Inferior parietal cortex (tissue), 1 donor: ENCODE measurements around the gene GPNMB.
"Not testable (repeated sequence)": the region's sequence is repeated elsewhere in the genome, so short reads cannot be mapped to it uniquely, and the experiment has no call there.

Experiments used
- DNase-seq: peaks from one replicate; pipeline ENCODE4 v3.0.0-alpha.2; 2016; ENCODE audit errors: extremely low spot score

Gene GPNMB

DNA sequence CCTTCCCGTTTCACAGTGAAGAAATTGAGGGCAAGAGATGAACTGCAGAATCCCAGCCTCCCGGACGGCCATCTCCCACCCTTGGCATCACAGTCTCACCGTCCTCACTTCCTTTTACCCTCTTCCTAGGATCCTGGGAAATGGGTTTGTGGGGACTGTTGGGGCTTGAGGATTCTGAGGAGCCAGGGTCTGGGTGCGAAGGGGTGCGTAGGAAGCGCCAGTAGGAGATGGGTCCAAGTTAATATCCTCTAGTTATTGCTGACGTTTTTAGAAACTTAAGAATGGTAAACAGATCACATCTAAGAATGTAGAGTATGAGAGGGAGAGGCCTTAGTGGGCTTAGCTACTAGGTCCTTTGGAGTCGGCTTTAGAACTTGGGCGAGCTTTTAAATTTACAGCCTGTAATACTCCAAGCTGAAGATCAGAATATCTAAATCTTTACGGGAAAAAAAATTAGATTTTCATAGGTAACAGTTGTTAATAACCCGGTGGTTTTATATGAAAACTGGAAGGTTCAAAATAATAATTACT is 53.3 kb downstream of the GPNMB start:
- no peak for DNase-seq

DNA sequence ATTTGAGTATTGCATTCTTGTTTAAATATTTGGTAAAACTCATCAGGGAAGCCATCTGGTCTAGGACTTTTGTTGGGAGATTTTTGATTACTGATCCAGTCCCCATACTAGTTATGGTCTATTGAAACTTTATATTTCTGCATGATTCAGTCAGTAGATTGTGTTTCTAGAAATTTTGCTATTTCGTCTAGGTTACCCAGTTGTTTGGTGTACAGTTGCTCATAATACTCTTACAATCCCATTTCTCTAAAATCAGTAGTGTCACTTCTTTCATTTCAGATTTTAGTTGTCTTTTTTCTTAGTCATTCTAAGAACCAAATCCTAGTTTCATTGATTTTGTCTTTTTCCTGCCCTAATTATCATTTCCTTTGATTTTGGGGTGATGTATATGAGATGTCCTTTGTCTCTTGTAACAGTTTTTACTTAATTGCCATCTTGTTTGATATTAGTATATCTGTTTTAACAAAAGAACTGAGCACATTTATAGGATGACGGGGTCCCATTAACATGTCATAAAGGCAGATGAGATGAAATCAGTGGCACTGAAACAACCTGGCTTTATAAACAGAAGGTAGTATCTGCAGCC is 60.5 kb downstream of the GPNMB start:
- DNase-seq, result no peak

DNA sequence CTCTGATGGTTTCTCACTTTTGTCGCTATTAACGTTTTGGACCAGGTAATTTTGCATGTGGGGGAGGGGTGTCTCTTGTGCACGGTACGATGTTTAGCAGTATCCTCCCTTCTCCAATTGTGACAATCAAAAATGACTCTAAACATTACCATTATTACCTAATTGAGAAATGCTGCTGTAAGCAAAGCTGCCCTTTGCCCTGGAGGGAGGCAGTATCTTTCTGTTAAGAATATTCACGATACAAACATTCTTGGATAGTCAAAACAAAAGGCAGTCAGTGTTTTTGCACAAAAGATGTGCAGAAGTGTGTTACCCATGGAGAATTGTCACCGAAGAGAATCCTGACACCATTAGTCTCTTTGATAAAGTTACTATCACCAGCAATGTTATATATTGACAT is 62.2 kb downstream of the GPNMB start:
- no peak for DNase-seq

DNA sequence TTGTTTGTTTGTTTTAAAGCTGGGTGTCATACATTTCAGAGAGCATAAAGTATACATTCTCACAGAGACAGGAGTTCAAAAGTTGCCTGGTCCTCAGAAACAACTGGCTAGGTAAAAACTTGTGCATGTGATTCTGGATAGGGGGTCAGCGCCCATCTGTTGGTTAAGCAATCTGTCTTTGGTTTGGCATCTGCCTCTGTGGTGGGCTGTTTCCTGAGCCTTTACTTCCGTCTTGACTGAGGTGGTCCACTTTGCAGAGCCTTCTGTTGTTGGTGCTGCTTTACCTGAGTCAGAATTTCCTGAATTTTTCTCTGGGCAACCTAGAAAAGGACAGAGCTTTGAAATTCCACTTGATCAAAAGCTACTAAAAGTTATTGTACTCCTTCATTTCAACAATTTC is 65.6 kb downstream of the GPNMB start:
- DNase-seq, result not testable (repeated sequence)

DNA sequence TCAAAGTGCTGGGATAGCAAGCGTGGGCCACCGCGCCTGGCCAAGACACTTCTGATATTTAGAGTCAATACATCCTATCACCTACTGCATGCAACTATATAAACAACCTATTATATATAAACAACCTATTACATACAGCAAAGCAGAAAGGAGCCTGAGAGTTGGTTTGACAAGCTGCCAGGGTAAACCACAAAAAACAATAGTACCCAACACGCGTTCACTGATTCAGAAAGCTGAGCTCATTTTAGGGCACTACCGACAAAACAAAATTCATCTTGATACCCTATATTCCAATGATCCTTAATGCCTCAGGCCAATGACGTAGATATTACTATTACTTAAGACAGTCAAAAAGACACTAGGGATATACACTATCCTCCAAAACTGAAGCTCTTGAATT is 68.8 kb downstream of the GPNMB start:
- no peak for DNase-seq
